NCI-H2081 treated with DMSO at 0.1 percent for 48 hours (cell line): ENCODE results near the gene NELFE.
"Not testable (repeated sequence)": the region's sequence is repeated elsewhere in the genome, so short reads cannot be mapped to it uniquely, and the experiment has no call there.

Experiments
- DNase-seq: peaks from one replicate; lab custom pipeline; 2025; lab: John Stamatoyannopoulos, UW

Gene NELFE

GRCh38 chr6:31949926-31950548, 8.7 kb downstream of the NELFE start:
- no peak for DNase-seq

GRCh38 chr6:31948753-31949413, 9.9 kb downstream of the NELFE start:
- no peak for DNase-seq

- DNase-seq = no peak
Observed at GRCh38 chr6:31948306-31948705, 10.5 kb downstream of the NELFE start.

- DNase-seq = no peak
Observed at GRCh38 chr6:31947864-31948263, 10.9 kb downstream of the NELFE start.

GRCh38 chr6:31947070-31947675, 11.6 kb downstream of the NELFE start:
- no peak for DNase-seq

GRCh38 chr6:31946370-31946885, 12.3 kb downstream of the NELFE start:
- no peak for DNase-seq

- no peak for DNase-seq
Observed at GRCh38 chr6:31945507-31946369, 13.0 kb downstream of the NELFE start, which contains the start of gene CFB. TSS of gene CFB (plus strand) at chr6:31946095. CDS start at chr6:31946222, 127 bp downstream.

- DNase-seq = no peak
Observed at GRCh38 chr6:31945154-31945506, 13.6 kb downstream of the NELFE start.

- DNase-seq = no peak
Observed at GRCh38 chr6:31943742-31944141, 15.0 kb downstream of the NELFE start.

- no peak for DNase-seq
Observed at GRCh38 chr6:31940256-31940664, 18.5 kb downstream of the NELFE start.

- DNase-seq = no peak
Observed at GRCh38 chr6:31935823-31936222, 22.9 kb downstream of the NELFE start.

GRCh38 chr6:31935021-31935420, 23.8 kb downstream of the NELFE start:
- no peak for DNase-seq

GRCh38 chr6:31933537-31933936, 25.2 kb downstream of the NELFE start:
- no peak for DNase-seq

GRCh38 chr6:31932137-31932536, 26.6 kb downstream of the NELFE start:
- DNase-seq = not testable (repeated sequence)

- DNase-seq = no peak
Observed at GRCh38 chr6:31930962-31931361, 27.8 kb downstream of the NELFE start.

GRCh38 chr6:31928672-31928939, 30.2 kb downstream of the NELFE start:
- DNase-seq = no peak

GRCh38 chr6:31927863-31928671, 30.7 kb downstream of the NELFE start:
- DNase-seq = no peak

GRCh38 chr6:31927242-31927862, 31.4 kb downstream of the NELFE start, which contains the start of gene C2:
TSS of gene C2 (plus strand) at chr6:31927717. CDS start at chr6:31927753, 36 bp downstream.
- DNase-seq = no peak

- DNase-seq = no peak
Observed at GRCh38 chr6:31922942-31923341, 35.8 kb downstream of the NELFE start.

- no peak for DNase-seq
Observed at GRCh38 chr6:31920811-31921210, 38.0 kb downstream of the NELFE start.
